ENCODE data around the gene SLC24A3. TPM values are rescaled to one million over a fixed set of nuclear protein-coding genes. Genes with fewer than 3 reads are reported as not detected.

Gene SLC24A3
- total and polyA plus RNA-seq, 2 of the 13 experiments (the other 11 are each of a cell fraction or from before 2014, with no cell fraction given), result not detected

GRCh38 chr20:19577692-19578091, 365.2 kb downstream of the SLC24A3 start:
- no peaks in the 10 kb centered on the region for H3K4me1 ChIP-seq (ENCODE audit: insufficient read depth, low read length)
- H3K27ac ChIP-seq (ENCODE audit: extremely low read length, insufficient read depth, low read length), result no peak overlapping the region
- no TSS peak for BruUV-seq (replicated peaks)
- DNase-seq (ENCODE audit: low spot score) (no peak), FAIRE-seq (no peak), ATAC-seq (no peak)
- intact Hi-C loops (cut with micrococcal nuclease; ENCODE audit: unreplicated experiment), result no loop called here
- no peaks in the 10 kb centered on the region for H3K9me3 ChIP-seq (ENCODE audit: low read length)
- H3K27me3 ChIP-seq (ENCODE audit: control insufficient read depth in 1 of 2, insufficient read depth in 2 of 2, low read length in 2 of 2), result peaks cover 3 to 21% of the 10 kb centered on the region in 2 experiments; a peak in 3 of 5 replicates
- no peaks in the 10 kb centered on the region for H3K36me3 ChIP-seq (replicated peaks in 1 of 2; ENCODE audit: control insufficient read depth in 1 of 2, insufficient read depth in 2 of 2, low read length in 2 of 2)
- CTCF ChIA-PET (ENCODE audit: low intra/inter-chr PET ratio, low total read pairs), result no interaction called here
- no peak overlapping the region for H3K4me3 ChIP-seq (replicated peaks in 1 of 3; ENCODE audit: insufficient read depth in 1 of 3, low read depth in 2 of 3, low read length in 3 of 3)
- no peak overlapping the region for H3K4me2 ChIP-seq (ENCODE audit: low read depth, low read length)
- in situ Hi-C loops (cut with HindIII; ENCODE audit: extremely low pct_ligation_motif_present, low pct_unique_long_range_greater_than_20kb), result loop anchor here (25.0 kb wide), 1 partner anchor 940 kb away; no protein-coding TSS in a partner anchor
- no peaks in the 10 kb centered on the region for H4K20me1 ChIP-seq (ENCODE audit: insufficient read depth, low read length)
- no peak overlapping the region for H2AFZ ChIP-seq (ENCODE audit: low read length)
- no peak overlapping the region for H3K9ac ChIP-seq (ENCODE audit: insufficient read depth, low read depth, low read length)
- no peaks in the 10 kb centered on the region for H3K79me2 ChIP-seq (ENCODE audit: insufficient read depth, low read length)
- WGBS (ENCODE audit: low lambda C conversion rate), result 20% methylated on average over 3 of the region's 3 CpGs
- POLR2A ChIA-PET, result no interaction called here
- TF ChIP-seq MYC (CRISPR knock-in tag; IDR thresholded peaks at IDR 0.05; ENCODE audit: borderline replicate concordance), result no peak
- TF ChIP-seq MAFF (IDR thresholded peaks at IDR 0.05; ENCODE audit: low read depth, low read length), result peak; percentile 32; the same call in 1 of the 2 replicates
- no peak for TF ChIP-seq HOMEZ (CRISPR knock-in tag; IDR thresholded peaks at IDR 0.05; ENCODE audit: low read depth)
- no peak for TF ChIP-seq ZNF570 (CRISPR knock-in tag; IDR thresholded peaks at IDR 0.05; ENCODE audit: borderline replicate concordance)
- TF ChIP-seq TSC22D2 (CRISPR knock-in tag; IDR thresholded peaks at IDR 0.05; ENCODE audit: borderline replicate concordance), result no peak
- peak; percentile 66 to 78 for TF ChIP-seq MAFK (conservative IDR thresholded peaks at IDR 0.05 in 1 of 2, IDR thresholded peaks at IDR 0.05 in 1 of 2; ENCODE audit: low read length in 2 of 2)
- TF ChIP-seq ZNF496 (CRISPR knock-in tag; IDR thresholded peaks at IDR 0.05; ENCODE audit: insufficient replicate concordance), result no peak
- TF ChIP-seq GRHL1 (CRISPR knock-in tag; conservative IDR thresholded peaks at IDR 0.05), result no peak
